NCI-H526 (cell line): ENCODE measurements around the gene ADD2.
"Not testable (repeated sequence)": the region's sequence is repeated elsewhere in the genome, so short reads cannot be mapped to it uniquely, and the experiment has no call there.

Experiments used
- DNase-seq, 2 experiments: peaks; one replicate each; lab custom pipeline; 2025; lab: John Stamatoyannopoulos, UW

The ADD2 gene

DNA sequence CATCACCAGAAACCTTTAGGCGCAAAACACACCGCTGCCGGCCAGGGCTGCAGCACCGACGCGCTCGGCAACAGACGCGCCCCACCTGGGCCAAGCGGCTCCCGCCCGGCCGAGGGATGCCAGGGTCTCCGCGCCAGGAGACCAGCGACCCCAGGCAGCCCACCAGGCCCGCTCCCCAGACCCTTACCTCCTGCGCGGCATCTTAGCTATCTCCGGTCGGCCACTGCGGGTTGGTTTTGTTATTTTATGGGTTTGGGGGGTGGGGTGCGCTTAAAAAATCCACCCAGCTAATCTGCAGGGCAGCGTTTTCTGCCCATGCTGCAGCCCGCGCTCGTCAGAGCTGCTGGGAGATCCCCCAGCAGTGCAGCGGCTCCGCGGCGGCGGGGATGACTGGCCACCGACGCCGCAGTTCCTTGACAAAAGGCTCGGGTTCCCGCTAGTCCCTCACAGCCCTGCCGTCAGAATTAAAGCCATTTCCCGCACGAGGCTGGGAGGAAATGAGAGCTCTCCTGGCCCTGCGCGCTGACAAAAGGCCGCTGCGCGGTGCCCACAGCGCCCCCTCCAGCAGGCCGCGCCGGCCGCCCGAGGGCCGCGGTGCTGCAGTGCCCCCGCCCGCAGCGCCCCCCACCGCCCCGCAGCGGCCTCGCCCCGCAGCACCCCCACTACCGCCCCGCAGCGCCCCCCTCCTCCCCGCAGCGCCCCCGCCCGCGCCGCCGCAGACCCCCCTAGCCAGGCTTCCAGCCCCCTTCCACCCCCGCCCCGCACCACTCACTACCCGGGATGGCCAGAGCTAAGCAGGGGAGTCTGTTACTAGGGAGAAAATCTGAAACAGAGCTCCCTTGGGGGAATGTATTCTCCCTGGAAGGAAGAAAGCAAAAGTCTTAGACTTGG, at the start of gene ADD2:
Gene ADD2, minus strand, starts transcription at position 502 of the 891 bp plus-strand sequence. CDS start 61,792 bp downstream, outside the sequence.
- DNase-seq: peak; percentile 74 to 87

DNA sequence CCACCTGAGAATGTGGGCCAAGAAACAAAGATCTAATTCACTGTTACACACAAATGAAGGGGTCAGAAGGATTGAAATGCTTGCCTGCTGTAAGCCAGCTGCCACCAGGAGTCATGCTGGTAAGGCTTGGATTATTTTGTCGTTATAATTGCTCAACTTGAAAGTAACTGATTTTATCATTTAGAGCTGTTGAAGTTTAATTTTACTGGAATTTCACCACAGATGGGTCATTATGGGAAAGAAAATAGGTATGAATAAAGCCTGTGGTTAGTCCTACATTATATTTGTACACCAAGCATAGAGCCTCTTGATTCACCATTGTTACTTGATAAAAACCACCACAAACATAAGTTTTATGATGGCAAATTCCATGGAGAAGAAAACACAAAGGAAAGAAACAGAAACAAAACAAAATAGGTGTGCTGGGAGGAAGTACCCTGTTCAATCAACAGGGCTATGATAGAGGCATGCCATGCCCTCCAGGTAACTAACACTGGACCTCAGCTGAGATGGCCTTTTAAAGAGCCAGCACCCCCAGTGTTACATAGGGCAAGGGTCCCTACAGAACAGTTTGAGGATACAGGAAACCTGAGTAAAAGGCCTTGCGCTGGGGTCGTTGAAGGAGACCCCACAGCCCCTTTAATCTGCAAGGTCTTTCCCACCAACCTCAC, 49.4 kb upstream of the ADD2 start:
- no peak for DNase-seq

DNA sequence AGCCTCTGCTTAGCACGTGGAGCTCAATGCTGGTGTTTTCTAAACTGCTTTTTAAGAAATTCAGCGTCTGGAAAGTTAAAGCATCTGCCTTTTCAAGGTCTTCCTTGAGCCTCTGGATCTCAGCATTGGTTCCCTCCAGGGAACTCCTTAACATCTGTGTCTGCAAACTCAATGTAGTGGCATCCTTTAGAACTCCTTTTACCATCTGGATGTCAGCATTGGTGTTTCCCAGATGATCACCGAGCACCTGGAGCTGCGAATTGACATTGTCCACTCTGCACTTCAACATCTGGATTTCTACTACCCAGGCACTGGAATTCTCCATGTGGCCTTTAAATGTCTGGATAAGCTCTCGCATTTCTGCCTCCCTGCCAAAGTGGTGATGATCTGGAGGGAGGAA, 48.7 kb upstream of the ADD2 start:
- DNase-seq: no peak

GRCh38 chr2:70808983-70809958, 41.3 kb upstream of the ADD2 start:
- no peak for DNase-seq

- no peak for DNase-seq
These were observed 39.8 kb upstream of the ADD2 start for GRCh38 chr2:70807828-70808118.

GRCh38 chr2:70807102-70807827, 39.3 kb upstream of the ADD2 start:
- DNase-seq: no peak

GRCh38 chr2:70806620-70807019, 38.6 kb upstream of the ADD2 start:
- DNase-seq: no peak

GRCh38 chr2:70806013-70806412, 38.0 kb upstream of the ADD2 start:
- no peak for DNase-seq

DNA sequence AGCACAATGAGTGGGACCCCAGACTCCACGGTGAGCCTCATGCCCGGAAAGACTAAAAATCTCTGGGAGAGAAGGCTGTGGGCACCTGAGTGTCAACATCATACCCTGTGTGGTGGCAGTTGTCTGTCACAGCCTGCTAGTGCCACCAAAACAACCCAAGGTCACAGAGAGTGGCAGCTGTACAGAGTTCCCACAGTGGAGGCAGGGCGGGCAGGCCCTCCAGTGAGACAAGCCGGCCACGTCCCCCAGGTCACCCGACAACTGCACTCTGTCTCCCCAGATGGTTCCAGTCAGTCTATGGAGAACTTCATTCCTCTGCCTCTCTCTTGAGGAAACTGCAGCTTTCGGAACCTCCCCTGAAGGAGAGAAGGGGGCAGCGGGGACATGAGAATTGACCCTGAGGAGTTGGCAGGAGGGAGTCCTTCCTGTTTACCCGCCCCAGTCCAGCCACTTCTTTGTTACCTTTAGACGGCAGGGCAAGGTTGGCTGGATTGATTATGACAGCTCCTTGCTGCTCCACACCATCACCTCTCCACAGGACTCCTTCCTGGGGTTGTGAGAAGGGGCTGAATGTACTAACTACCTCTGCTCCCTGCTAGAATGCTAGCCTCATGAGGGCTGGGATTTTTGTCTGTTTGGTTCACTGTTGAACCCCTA, 33.7 kb upstream of the ADD2 start:
- no peak for DNase-seq

- no peak for DNase-seq
These were observed 31.7 kb upstream of the ADD2 start for GRCh38 chr2:70799706-70800105.

DNA sequence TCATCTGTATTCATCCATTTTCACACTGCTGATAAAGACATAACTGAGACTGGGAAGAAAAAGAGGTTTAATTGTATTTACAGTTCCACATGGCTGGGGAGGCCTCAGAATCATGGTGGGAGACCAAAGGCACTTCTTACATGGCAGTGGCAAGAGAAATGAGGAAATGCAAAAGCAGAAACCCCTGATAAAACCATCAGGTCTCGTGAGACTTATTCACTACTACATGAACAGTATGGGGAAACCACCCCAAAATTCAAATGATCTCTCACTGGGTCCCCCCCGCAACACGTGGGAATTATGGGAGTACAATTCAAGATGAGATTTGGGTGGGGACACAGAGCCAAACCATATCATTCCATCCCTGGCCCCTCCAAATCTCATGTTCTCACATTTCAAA, 30.0 kb upstream of the ADD2 start:
- not testable (repeated sequence) for DNase-seq

- DNase-seq: no peak
These were observed 29.5 kb upstream of the ADD2 start for GRCh38 chr2:70797506-70797905.

DNA sequence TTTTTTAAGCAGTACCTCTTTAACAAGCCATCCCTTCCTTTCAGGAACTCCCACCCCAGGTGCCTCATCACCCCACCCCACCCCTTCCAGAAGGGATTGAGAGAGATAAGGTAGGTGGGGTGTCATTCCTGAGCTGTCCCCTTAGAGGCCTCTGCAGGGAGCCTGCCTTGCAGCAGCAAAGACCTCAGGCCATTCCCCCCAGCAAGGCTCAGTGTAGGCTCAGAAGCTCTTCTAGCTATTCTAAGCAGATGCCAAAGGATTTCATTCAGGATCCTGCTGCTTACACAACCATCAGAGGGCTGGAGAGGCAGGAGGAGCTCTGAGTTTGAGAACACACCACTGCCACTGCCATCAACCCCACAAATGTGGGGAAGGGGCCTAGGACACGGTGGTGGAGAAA, 28.3 kb upstream of the ADD2 start:
- DNase-seq: no peak

DNA sequence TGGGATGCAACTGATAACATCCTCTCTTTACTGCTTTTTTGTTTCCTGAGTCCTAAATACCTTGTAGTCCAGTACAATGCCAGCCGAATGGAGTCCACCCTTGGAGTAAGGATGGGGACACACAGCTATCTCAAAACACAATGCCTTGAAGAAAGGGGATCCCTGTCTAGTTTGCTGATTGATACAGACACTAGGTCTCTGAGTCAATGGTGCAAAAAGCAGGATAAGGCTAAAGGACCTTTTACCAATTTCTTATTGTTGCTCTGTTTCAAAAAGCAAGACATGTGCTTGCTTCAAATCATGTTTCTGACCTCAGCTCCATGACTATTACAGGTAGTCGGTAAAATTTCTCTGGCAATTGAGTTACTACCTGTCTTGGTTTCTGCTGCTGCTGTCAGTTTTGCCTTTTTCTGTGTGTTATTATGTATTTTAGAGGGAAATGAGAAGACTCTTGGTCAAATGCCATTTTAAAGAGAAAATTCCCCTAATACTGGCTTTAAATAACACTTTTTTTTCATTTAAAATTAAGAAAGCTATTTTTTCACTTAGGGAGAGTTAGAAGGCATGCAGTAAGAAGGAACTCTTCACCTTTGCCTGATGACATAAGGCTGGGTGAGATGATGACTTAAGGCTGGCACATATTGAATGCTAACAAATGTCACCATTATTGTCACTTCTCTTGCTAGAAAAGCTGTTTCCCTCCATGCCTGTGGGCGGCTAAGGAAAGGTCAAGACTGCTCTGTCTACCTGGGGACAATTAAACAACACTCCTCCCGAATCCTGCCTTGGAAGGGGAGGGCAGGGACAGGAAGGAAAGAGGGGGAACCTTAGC, 27.4 kb upstream of the ADD2 start:
- DNase-seq: no peak

DNA sequence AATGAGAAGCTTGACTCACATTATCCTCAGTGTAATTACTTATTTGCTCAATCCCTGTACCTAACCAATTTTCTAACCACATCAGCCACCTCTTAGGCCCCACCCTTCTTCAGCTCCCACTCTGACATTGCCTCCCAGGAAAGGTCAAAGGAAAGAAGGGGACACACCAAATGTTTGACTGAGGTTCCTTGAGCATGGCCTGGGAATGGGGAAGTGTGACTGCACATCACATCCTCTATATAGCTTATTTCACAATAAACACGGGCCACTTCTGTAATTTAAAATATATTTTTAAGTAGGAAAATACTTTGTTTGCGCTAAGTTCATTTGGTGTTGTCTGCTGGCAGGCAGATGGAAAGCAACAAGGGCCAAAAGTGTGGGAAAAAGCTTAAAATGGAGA, 25.4 kb upstream of the ADD2 start:
- no peak for DNase-seq

GRCh38 chr2:70790136-70790828, 22.3 kb upstream of the ADD2 start, which contains the start of gene FIGLA:
Gene FIGLA (minus strand): TSS chr2:70790643. CDS start chr2:70790638, 5 bp downstream.
- DNase-seq: peak in 1 of 2 experiments; percentile 60

- DNase-seq: peak; percentile 49 to 86
These were observed 21.5 kb upstream of the ADD2 start for GRCh38 chr2:70789304-70790135.

DNA sequence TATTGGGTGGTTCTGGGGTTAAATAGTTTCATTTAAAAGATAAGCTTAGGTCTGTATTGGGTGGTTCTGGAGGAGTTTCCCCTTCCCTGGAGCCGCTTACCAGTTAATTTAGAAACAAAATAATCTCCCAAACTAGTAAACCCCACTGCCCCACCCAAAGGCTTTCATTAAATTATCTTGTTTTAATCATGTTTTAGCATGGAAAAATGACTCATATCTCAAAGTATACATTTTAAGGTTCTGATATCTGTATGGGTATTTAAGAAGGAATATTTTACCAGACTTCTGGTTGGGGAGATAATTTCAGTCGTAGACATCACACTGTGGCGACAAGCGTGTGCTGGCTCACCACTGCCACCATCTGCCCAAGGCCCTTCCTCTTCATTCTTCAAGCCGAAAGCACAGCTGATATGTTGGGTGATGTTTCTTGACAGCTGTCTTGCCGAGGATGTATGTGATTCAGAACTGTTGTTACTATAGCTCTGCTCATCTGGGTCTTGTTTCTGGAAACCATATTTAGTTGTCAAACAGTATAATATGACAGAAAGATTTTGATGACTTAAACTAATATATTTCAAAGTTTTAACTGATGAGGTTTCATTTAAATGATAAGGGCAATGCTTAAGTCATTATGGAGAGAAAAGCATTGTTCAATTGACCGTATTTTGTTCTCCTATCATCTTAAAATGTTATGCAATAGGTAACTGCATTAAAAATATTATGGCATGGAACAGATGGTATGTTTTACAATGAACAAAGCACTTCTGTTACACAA, 17.3 kb upstream of the ADD2 start:
- DNase-seq: peak in 1 of 2 experiments; percentile 73
